Activated CD4-positive, alpha-beta memory T cell treated with anti-CD3 and anti-CD28 coated beads for 36 hours (primary cell): Measurements from ENCODE around the gene PFKFB3. TPM values are rescaled to one million over a fixed set of nuclear protein-coding genes. Genes with fewer than 3 reads are reported as not detected.
"Not testable (repeated sequence)": the region's sequence is repeated elsewhere in the genome, so short reads cannot be mapped to it uniquely, and the experiment has no call there.

Experiments
- CTCF ChIA-PET: fragments of 350-600 bp; sonication (Branson Sonifier 250); formaldehyde crosslinking; loops from one replicate; lab custom pipeline; 2021; ENCODE audit warnings: antibody characterized with exemption, inconsistent platforms; lab: Charles Lee
- POLR2A ChIA-PET: fragments of 350-600 bp; sonication (Branson Sonifier 250); formaldehyde crosslinking; loops from one replicate; lab custom pipeline; 2021; ENCODE audit warnings: antibody characterized with exemption; lab: Charles Lee
- DNase-seq: peaks from one replicate; pipeline ENCODE4 v3.0.0-alpha.2; 2020
- H3K27ac Mint-ChIP-seq: one replicate; pipeline ENCODE4 v1.8.0; 2021; ENCODE audit warnings: mixed read lengths
- H3K27me3 Mint-ChIP-seq: one replicate; pipeline ENCODE4 v1.8.0; 2021; ENCODE audit warnings: mixed read lengths
- H3K36me3 Mint-ChIP-seq: one replicate; pipeline ENCODE4 v1.8.0; 2021; ENCODE audit warnings: mixed read lengths
- H3K4me1 Mint-ChIP-seq: one replicate; pipeline ENCODE4 v1.8.0; 2021; ENCODE audit warnings: low read depth, mixed read lengths
- H3K4me3 Mint-ChIP-seq: one replicate; pipeline ENCODE4 v1.8.0; 2021; ENCODE audit warnings: mild to moderate bottlenecking, mixed read lengths
- H3K9me3 Mint-ChIP-seq: one replicate; pipeline ENCODE4 v1.8.0; 2021; ENCODE audit warnings: mixed read lengths
- intact Hi-C: fragments of 100-400 bp; cut with micrococcal nuclease; formaldehyde crosslinking; loops from one replicate; pipeline ENCODE4 v1.15.1; 2023
- total RNA-seq, 2 experiments: library from RNA; stranded (reverse); gene quantifications; one replicate each; pipeline ENCODE4 v1.2.3, GENCODE V29; 2021

PFKFB3 gene
- total RNA-seq, 2 experiments from 2014 or later: 70.6 to 76.4 TPM

- no peaks in the 10 kb centered on the region for H3K9me3 Mint-ChIP-seq
- H3K4me1 Mint-ChIP-seq: peaks cover 34% of the 10 kb centered on the region
- H3K27ac Mint-ChIP-seq: no peak overlapping the region
- ChIA-PET CTCF (interaction anchor here (2.0 kb wide), 1 partner anchor 223 kb away, joined by 5 read pairs; no protein-coding TSS in a partner anchor), POLR2A (no interaction called here)
- intact Hi-C loops: no loop called here
- no peaks in the 10 kb centered on the region for H3K36me3 Mint-ChIP-seq
- no peak overlapping the region for H3K4me3 Mint-ChIP-seq
- no peaks in the 10 kb centered on the region for H3K27me3 Mint-ChIP-seq
- DNase-seq: no peak
These were observed 24.2 kb upstream of the PFKFB3 start for GRCh38 chr10:6178581-6178980.

- CTCF ChIA-PET: interaction anchor here (2.0 kb wide), 1 partner anchor 223 kb away, joined by 5 read pairs; no protein-coding TSS in a partner anchor
- intact Hi-C loops: no loop called here
- no peak overlapping the region for H3K4me3 Mint-ChIP-seq
- no peaks in the 10 kb centered on the region for H3K9me3 Mint-ChIP-seq
- no peak for DNase-seq
- H3K27me3 Mint-ChIP-seq: no peaks in the 10 kb centered on the region
- H3K36me3 Mint-ChIP-seq: no peaks in the 10 kb centered on the region
- peaks cover 29% of the 10 kb centered on the region for H3K4me1 Mint-ChIP-seq
- H3K27ac Mint-ChIP-seq: no peak overlapping the region
- POLR2A ChIA-PET: no interaction called here
These were observed 23.7 kb upstream of the PFKFB3 start for GRCh38 chr10:6179078-6179477.

DNA sequence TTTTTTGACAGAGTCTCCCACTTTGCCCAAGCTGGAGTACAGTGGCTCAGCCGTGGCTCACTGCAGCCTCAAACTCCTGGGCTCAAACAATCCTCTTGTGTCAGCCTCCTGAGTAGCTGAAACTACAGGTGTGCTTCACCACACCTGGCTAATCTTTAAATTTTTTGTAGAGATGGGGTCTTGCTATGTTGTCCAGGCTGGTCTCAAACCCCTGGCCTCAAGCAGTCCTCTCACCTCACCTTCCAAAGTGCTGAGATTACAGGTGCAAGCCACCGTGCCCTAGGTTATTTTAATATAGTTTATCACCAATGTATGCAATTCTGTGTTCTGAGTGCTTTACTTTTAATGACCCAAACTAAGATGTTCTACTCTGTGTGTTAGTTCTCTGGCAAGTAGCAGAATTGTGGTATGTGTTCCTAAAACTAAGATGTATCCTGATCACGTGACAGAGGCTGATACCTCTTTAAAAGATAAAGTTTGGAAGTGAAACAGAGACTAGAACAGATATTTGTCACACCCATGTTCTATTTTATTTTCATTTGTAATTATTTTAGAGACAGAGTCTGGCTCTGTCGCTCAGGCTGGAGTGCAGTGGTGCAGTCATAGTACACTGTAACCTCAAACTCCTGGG is 22.1 kb upstream of the PFKFB3 start:
- intact Hi-C loops: no loop called here
- H3K9me3 Mint-ChIP-seq: no peaks in the 10 kb centered on the region
- H3K36me3 Mint-ChIP-seq: no peaks in the 10 kb centered on the region
- no peaks in the 10 kb centered on the region for H3K27me3 Mint-ChIP-seq
- DNase-seq: no peak
- H3K4me3 Mint-ChIP-seq: no peak overlapping the region
- POLR2A ChIA-PET: no interaction called here
- H3K27ac Mint-ChIP-seq: no peak overlapping the region
- peaks cover 27% of the 10 kb centered on the region for H3K4me1 Mint-ChIP-seq
- CTCF ChIA-PET: no interaction called here

DNA sequence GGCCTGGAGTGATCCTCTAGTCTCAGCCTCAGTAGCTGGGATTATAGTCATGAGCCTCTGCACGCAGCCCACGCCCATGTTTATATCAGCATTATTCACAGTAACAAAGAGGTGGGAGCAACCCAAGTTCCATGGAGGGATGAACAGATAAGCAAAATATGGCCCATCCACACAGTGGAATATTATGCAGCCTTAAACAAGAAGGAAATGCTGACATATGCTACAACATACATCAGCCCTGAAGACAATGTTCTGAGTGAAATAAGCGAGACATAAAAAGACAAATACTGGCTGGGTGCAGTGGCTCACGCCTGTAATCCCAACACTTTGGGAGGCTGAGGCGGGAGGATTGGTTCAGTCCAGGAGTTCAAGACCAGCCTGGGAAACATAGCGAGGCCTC is 21.5 kb upstream of the PFKFB3 start:
- Mint-ChIP-seq H3K27me3 (no peaks in the 10 kb centered on the region), H3K9me3 (no peaks in the 10 kb centered on the region), H3K4me1 (peaks cover 26% of the 10 kb centered on the region), H3K36me3 (no peaks in the 10 kb centered on the region), H3K27ac (no peak overlapping the region), H3K4me3 (no peak overlapping the region)
- ChIA-PET CTCF (interaction anchor here (0.6 kb wide), 1 partner anchor 57 kb away, joined by 3 read pairs; no protein-coding TSS in a partner anchor), POLR2A (no interaction called here)
- intact Hi-C loops: no loop called here
- DNase-seq: no peak

DNA sequence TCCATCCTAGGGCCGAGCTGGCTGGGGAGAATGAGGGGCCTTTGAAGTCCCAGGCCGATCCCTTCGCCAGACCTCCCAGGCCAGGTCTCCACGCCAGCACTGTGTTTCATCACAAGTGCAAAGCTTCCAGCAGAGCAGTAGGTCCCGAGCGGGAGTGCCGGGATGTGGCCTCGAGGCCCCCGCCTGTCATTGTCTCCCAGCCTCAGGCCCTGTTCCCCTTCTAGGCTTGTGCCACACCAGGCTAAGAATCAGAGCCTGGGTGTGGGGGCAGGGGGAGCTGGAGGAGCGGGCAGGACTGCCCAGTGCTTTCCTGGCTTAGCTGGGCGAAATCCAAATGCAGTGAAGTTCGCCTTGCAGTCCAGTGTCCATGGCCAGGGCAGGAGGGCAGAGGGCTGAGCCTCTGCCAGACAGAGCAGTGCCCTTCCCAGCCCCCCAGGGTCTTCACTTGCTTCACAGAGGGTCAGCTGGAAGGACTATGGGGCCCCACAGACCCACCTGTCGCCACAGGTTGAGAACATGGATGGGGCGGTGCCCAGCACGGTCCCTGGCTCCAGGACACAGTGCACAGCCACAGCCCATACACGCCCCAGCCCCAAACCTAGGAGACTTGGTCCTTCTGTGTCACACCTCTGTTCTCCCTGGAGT is 20.2 kb upstream of the PFKFB3 start:
- H3K9me3 Mint-ChIP-seq: no peaks in the 10 kb centered on the region
- no peak for DNase-seq
- peaks cover 27% of the 10 kb centered on the region for H3K4me1 Mint-ChIP-seq
- ChIA-PET POLR2A (interaction anchor here (1.3 to 1.5 kb wide), 2 partner anchors 8 to 20 kb away, joined by 3 to 4 read pairs; partner anchors contain the start of gene PFKFB3), CTCF (interaction anchor here (1.0 to 1.2 kb wide), 2 partner anchors 20 to 220 kb away, joined by 3 read pairs; partner anchors contain the start of gene PFKFB3)
- intact Hi-C loops: no loop called here
- no peak overlapping the region for H3K27ac Mint-ChIP-seq
- no peak overlapping the region for H3K4me3 Mint-ChIP-seq
- no peaks in the 10 kb centered on the region for H3K36me3 Mint-ChIP-seq
- H3K27me3 Mint-ChIP-seq: no peaks in the 10 kb centered on the region

DNA sequence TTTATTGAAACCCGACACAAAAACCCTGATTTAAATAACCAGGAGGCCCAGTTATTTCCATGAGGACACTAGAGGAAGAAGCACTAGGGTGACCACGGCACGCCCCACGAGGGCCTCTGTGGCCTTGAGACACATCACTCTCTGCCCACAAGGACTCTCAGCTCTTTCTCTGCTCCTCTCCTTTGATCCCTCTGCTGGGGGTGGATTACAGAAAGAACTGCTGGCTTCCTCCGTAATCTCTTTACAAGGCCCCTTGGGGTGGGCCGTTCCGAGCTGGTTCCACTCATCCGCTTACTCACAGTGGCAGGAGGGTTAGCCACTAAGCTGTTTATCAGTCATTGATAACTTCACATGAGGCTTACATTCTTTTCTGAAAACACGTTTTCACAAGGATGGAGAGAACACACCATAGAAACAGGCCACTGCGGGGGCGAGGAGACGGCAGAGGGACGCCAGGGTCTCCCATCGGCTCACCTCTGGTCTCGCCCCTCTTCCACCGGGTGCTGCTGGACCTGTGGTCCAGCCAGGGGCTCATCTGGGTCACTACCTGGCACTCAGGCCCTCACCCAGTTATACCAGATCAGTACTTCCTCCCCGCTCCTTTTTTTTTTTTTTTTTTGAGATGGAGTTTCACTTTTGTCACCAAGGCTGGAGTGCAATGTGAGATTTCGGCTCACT is 17.6 kb upstream of the PFKFB3 start:
- peak overlapping the region; percentile 60 for H3K27ac Mint-ChIP-seq
- no peaks in the 10 kb centered on the region for H3K9me3 Mint-ChIP-seq
- ChIA-PET CTCF (interaction anchor here (1.2 to 2.6 kb wide), 2 partner anchors 14 to 216 kb away, joined by 3 to 12 read pairs; no protein-coding TSS in a partner anchor), POLR2A (interaction anchor here (1.0 to 1.3 kb wide), 3 partner anchors 9 to 18 kb away, joined by 3 to 4 read pairs (median 3); partner anchors contain the start of gene PFKFB3)
- peaks cover 37% of the 10 kb centered on the region for H3K4me1 Mint-ChIP-seq
- H3K36me3 Mint-ChIP-seq: no peaks in the 10 kb centered on the region
- intact Hi-C loops: loop anchor here (5.0 kb wide), 1 partner anchor 222 kb away; no protein-coding TSS in a partner anchor
- peak; percentile 39 for DNase-seq
- no peak overlapping the region for H3K4me3 Mint-ChIP-seq
- no peaks in the 10 kb centered on the region for H3K27me3 Mint-ChIP-seq

DNA sequence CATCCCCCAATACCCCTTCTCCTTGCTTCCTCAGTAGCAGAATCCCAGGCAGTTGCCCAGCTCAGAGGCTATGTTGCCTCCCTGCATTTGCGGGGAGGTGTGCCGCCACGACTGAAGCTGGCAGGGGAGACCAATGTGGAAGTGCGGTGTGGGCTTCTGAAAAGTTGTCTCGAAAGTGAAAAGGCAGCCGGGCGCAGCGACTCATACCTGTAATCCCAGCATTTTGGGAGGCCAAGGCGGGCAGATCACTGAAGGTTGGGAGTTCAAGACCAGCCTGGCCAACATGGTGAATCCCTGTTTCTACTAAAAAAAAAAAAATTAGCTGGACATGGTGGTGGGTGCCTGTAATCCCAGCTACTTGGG is 15.9 kb upstream of the PFKFB3 start:
- POLR2A ChIA-PET: interaction anchor here (2.3 kb wide), 1 partner anchor 16 kb away, joined by 7 read pairs; the partner anchor contains the start of gene PFKFB3
- no peaks in the 10 kb centered on the region for H3K27me3 Mint-ChIP-seq
- intact Hi-C loops: loop anchor here (2.0 to 5.0 kb wide), 3 partner anchors 14 to 220 kb away; no protein-coding TSS in a partner anchor
- no peak overlapping the region for H3K4me3 Mint-ChIP-seq
- peaks cover 43% of the 10 kb centered on the region for H3K4me1 Mint-ChIP-seq
- peaks cover 3% of the 10 kb centered on the region for H3K36me3 Mint-ChIP-seq
- CTCF ChIA-PET: interaction anchor here (1.5 to 2.6 kb wide), 3 partner anchors 15 to 215 kb away, joined by 3 to 14 read pairs (median 12); partner anchors contain the start of gene PFKFB3
- H3K27ac Mint-ChIP-seq: no peak overlapping the region
- no peak for DNase-seq
- H3K9me3 Mint-ChIP-seq: no peaks in the 10 kb centered on the region

- no peak for DNase-seq
These were observed 15.5 kb upstream of the PFKFB3 start for GRCh38 chr10:6187278-6187677.

DNA sequence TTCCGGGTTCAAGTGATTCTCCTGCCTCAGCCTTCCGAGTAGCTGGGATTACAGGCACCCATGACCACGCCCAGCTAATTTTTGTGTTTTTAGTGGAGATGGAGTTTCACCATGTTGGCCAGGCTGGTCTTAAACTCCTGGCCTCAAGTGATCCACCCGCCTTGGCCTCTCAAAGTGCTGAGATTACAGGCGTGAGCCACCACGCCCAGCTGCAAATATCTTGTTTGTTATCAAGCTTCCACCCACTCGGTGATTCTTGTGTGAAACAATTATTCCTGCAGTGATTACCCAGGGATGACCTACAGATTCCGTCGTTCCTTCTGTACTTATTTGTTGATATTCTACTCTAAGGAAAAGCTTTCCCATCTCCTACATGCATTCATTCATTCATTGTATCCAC is 12.7 kb upstream of the PFKFB3 start:
- intact Hi-C loops, DNase-seq, CTCF ChIA-PET, H3K9me3 Mint-ChIP-seq, H3K27me3 Mint-ChIP-seq, H3K4me3 Mint-ChIP-seq, H3K27ac Mint-ChIP-seq, H3K36me3 Mint-ChIP-seq: not testable (repeated sequence)
- peaks cover 40% of the 10 kb centered on the region for H3K4me1 Mint-ChIP-seq
- POLR2A ChIA-PET: interaction anchor here (0.7 kb wide), 1 partner anchor 39 kb away, joined by 4 read pairs; no protein-coding TSS in a partner anchor

More at GRCh38 chr10:6187278-6187677, 15.5 kb upstream of the PFKFB3 start:
- Mint-ChIP-seq H3K4me3 (no peak overlapping the region), H3K36me3 (peaks cover 3% of the 10 kb centered on the region), H3K27me3 (no peaks in the 10 kb centered on the region), H3K9me3 (no peaks in the 10 kb centered on the region), H3K4me1 (peaks cover 43% of the 10 kb centered on the region), H3K27ac (no peak overlapping the region)
- ChIA-PET CTCF (interaction anchor here (1.2 to 2.6 kb wide), 4 partner anchors 15 to 214 kb away, joined by 3 to 14 read pairs (median 8); partner anchors contain the start of gene PFKFB3), POLR2A (interaction anchor here (2.3 kb wide), 1 partner anchor 15 kb away, joined by 7 read pairs; the partner anchor contains the start of gene PFKFB3)
- intact Hi-C loops: loop anchor here (2.0 to 5.0 kb wide), 3 partner anchors 14 to 220 kb away; no protein-coding TSS in a partner anchor

DNA sequence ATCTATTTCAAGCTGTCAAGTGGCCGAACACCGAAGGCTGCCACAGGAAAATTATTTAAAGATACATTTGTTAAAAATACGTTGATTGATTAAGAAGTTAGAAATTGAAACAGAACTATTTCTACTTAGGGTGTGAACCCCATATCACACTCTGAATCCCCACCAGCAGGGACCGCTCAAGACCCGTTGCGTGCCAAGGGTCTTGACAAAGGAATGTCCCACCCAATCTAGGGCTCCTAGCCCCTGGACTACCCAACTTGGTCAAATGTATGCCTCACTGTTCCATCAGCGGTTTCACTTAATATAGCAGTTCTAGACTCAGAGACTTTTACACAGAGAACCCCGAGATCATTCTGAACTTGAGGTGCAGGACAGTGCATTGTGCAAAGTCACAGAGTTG is 11.6 kb upstream of the PFKFB3 start:
- intact Hi-C loops: no loop called here
- CTCF ChIA-PET: no interaction called here
- Mint-ChIP-seq H3K36me3 (peaks cover 3% of the 10 kb centered on the region), H3K4me3 (no peak overlapping the region), H3K9me3 (no peaks in the 10 kb centered on the region), H3K27ac (no peak overlapping the region), H3K27me3 (no peaks in the 10 kb centered on the region), H3K4me1 (peaks cover 35% of the 10 kb centered on the region)
- POLR2A ChIA-PET: no interaction called here
- no peak for DNase-seq

GRCh38 chr10:6191569-6191968 is 11.2 kb upstream of the PFKFB3 start:
- Mint-ChIP-seq H3K4me1 (peaks cover 31% of the 10 kb centered on the region), H3K27me3 (no peaks in the 10 kb centered on the region), H3K27ac (no peak overlapping the region), H3K4me3 (no peak overlapping the region), H3K9me3 (no peaks in the 10 kb centered on the region), H3K36me3 (peaks cover 3% of the 10 kb centered on the region)
- POLR2A ChIA-PET: no interaction called here
- DNase-seq: no peak
- CTCF ChIA-PET: interaction anchor here (0.7 kb wide), 1 partner anchor 284 kb away, joined by 3 read pairs; no protein-coding TSS in a partner anchor
- intact Hi-C loops: no loop called here
